Endodermal cell (in vitro differentiated cells): ENCODE measurements around the gene TRAPPC5. TPM values are rescaled to one million over a fixed set of nuclear protein-coding genes. Genes with fewer than 3 reads are reported as not detected.
A peak's percentile ranks its signal among the peaks of the same experiment; 100 is the strongest.

Experiments
- DNase-seq: peaks from one replicate; pipeline ENCODE4 v3.0.0-alpha.2; 2017
- H3K27ac ChIP-seq: 2 replicates; pipeline ENCODE4 v1.5.1; 2013; ENCODE audit warnings: mild to moderate bottlenecking, low read depth, low read length, moderate library complexity
- H3K27me3 ChIP-seq: 2 replicates; pipeline ENCODE4 v1.6.1; 2013; ENCODE audit warnings: mild to moderate bottlenecking, low read length, moderate library complexity; ENCODE audit not compliant: insufficient read depth, control insufficient read depth, poor library complexity, severe bottlenecking
- H3K36me3 ChIP-seq: 2 replicates; pipeline ENCODE4 v1.7.0; 2013; ENCODE audit warnings: mild to moderate bottlenecking, low read length, moderate library complexity; ENCODE audit not compliant: control insufficient read depth, insufficient read depth
- H3K4me1 ChIP-seq: one replicate; pipeline ENCODE4 v1.7.0; 2013; ENCODE audit warnings: low read length; ENCODE audit not compliant: control insufficient read depth, insufficient read depth
- H3K4me3 ChIP-seq: 2 replicates; pipeline ENCODE4 v1.5.1; 2013; ENCODE audit warnings: mild to moderate bottlenecking, low read length, moderate library complexity
- H3K9ac ChIP-seq: 2 replicates; pipeline ENCODE4 v1.6.1; 2013; ENCODE audit warnings: mild to moderate bottlenecking, low read length, moderate library complexity; ENCODE audit not compliant: poor library complexity, severe bottlenecking; ENCODE audit errors: extremely low read depth
- H3K9me3 ChIP-seq: 2 replicates; pipeline ENCODE4 v1.6.1; 2013; ENCODE audit warnings: mild to moderate bottlenecking, low read length, moderate library complexity; ENCODE audit not compliant: control insufficient read depth
- H3K27ac Mint-ChIP-seq: 2 replicates; pipeline ENCODE4 v1.8.0; 2020; ENCODE audit warnings: mixed read lengths
- H3K27me3 Mint-ChIP-seq: 2 replicates; pipeline ENCODE4 v1.8.0; 2021; ENCODE audit warnings: mild to moderate bottlenecking, mixed read lengths; ENCODE audit not compliant: insufficient read depth
- H3K36me3 Mint-ChIP-seq: 2 replicates; pipeline ENCODE4 v1.8.0; 2020; ENCODE audit warnings: low read depth, mixed read lengths
- H3K4me1 Mint-ChIP-seq: 2 replicates; pipeline ENCODE4 v1.8.0; 2020; ENCODE audit warnings: mixed read lengths
- H3K4me3 Mint-ChIP-seq: 2 replicates; pipeline ENCODE4 v1.8.0; 2020; ENCODE audit warnings: mild to moderate bottlenecking, moderate library complexity, mixed read lengths
- H3K9me3 Mint-ChIP-seq: 2 replicates; pipeline ENCODE4 v1.8.0; 2020; ENCODE audit warnings: mild to moderate bottlenecking, mixed read lengths
- CTCF ChIP-seq: fragments of 200-600 bp; sonication (generic); conservative IDR thresholded peaks from 2 replicates; pipeline ENCODE4 v1.5.0; 2021; ENCODE audit warnings: antibody characterized with exemption, mild to moderate bottlenecking
- WGBS, 2 experiments: methylation state at CpG; one replicate each; pipeline versions ENCODE4 v1.1.5 to v1.1.7; 2013; ENCODE audit warnings: missing lambda C conversion rate in 2 of 2, mixed read lengths in 1 of 2; ENCODE audit not compliant: insufficient coverage in 1 of 2, insufficient read length in 1 of 2; 5-methylcytosine and 5-hydroxymethylcytosine counted together
- total RNA-seq, 2 donors: library from RNA; stranded (reverse); fragmentation: NEBNext Ultra II Directional in 1 of 2; extraction: Animal tissue kit (Norgen Biotek cat#: 25700) in 1 of 2; gene quantifications; 2 replicates in 1 of 2; 3 replicates in 1 of 2; pipeline ENCODE4 v1.2.1, GENCODE V29; 2021

Gene TRAPPC5
- total RNA-seq, 2 donors from 2014 or later, result 64.6 to 93.1 TPM

- peak within 1 kb of the TSS; percentile 72 for H3K9ac ChIP-seq
- WGBS, 2 experiments, result 11 to 47% methylated on average over 11 to 61 of the region's 61 CpGs
Measured at GRCh38 chr19:7636691-7637373, 43.8 kb upstream of the TRAPPC5 start, which contains the start of gene STXBP2. Gene STXBP2 (plus strand): TSS chr19:7637110. CDS start chr19:7637150, 40 bp downstream.

GRCh38 chr19:7637374-7638256, 43.0 kb upstream of the TRAPPC5 start:
- Histone ChIP-seq H3K27me3 (peaks cover 23% of the 10 kb centered on the region), H3K4me3 (peak overlapping the region; percentile 86), H3K27ac (no peak overlapping the region), H3K36me3 (peaks cover 10% of the 10 kb centered on the region), H3K9ac (peak overlapping the region; percentile 72), H3K9me3 (no peaks in the 10 kb centered on the region), H3K4me1 (no peaks in the 10 kb centered on the region)
- peaks cover 14% of the 10 kb centered on the region for H3K36me3 Mint-ChIP-seq
- peaks cover 30% of the 10 kb centered on the region for H3K27me3 Mint-ChIP-seq
- peak overlapping the region; percentile 77 for H3K4me3 Mint-ChIP-seq
- no peaks in the 10 kb centered on the region for H3K9me3 Mint-ChIP-seq
- DNase-seq, result no peak
- H3K4me1 Mint-ChIP-seq, result no peaks in the 10 kb centered on the region
- peak overlapping the region; percentile 84 for H3K27ac Mint-ChIP-seq
- no peak for TF ChIP-seq CTCF
- 46 to 55% methylated on average over 14 to 30 of the region's 30 CpGs for WGBS, 2 experiments

More at GRCh38 chr19:7636691-7637373, 43.8 kb upstream of the TRAPPC5 start, which contains the start of gene STXBP2:
- peaks cover 30% of the 10 kb centered on the region for H3K27me3 Mint-ChIP-seq
- H3K36me3 ChIP-seq, result peaks cover 10% of the 10 kb centered on the region
- peak; percentile 96 for DNase-seq
- no peaks in the 10 kb centered on the region for H3K4me1 Mint-ChIP-seq
- no peak within 1 kb of the TSS for H3K27ac ChIP-seq
- H3K27ac Mint-ChIP-seq, result peak within 1 kb of the TSS; percentile 84
- peak; percentile 42 for TF ChIP-seq CTCF
- H3K4me3 Mint-ChIP-seq, result peak within 1 kb of the TSS; percentile 77
- H3K36me3 Mint-ChIP-seq, result peaks cover 16% of the 10 kb centered on the region
- H3K4me3 ChIP-seq, result peak within 1 kb of the TSS; percentile 86
- H3K9me3 ChIP-seq, result no peaks in the 10 kb centered on the region
- H3K9me3 Mint-ChIP-seq, result no peaks in the 10 kb centered on the region
- H3K27me3 ChIP-seq, result peaks cover 23% of the 10 kb centered on the region
- no peaks in the 10 kb centered on the region for H3K4me1 ChIP-seq

- peaks cover 28% of the 10 kb centered on the region for H3K27me3 Mint-ChIP-seq
- Histone ChIP-seq H3K36me3 (peaks cover 10% of the 10 kb centered on the region), H3K4me3 (no peak overlapping the region), H3K9me3 (no peaks in the 10 kb centered on the region), H3K9ac (no peak overlapping the region), H3K27ac (no peak overlapping the region), H3K4me1 (no peaks in the 10 kb centered on the region), H3K27me3 (peaks cover 23% of the 10 kb centered on the region)
- no peak overlapping the region for H3K27ac Mint-ChIP-seq
- DNase-seq, result no peak
- WGBS, 2 experiments, result 91 to 93% methylated on average over 12 of the region's 12 CpGs
- peak overlapping the region; percentile 77 for H3K4me3 Mint-ChIP-seq
- H3K9me3 Mint-ChIP-seq, result peaks cover 2% of the 10 kb centered on the region
- H3K4me1 Mint-ChIP-seq, result no peaks in the 10 kb centered on the region
- H3K36me3 Mint-ChIP-seq, result peaks cover 22% of the 10 kb centered on the region
- no peak for TF ChIP-seq CTCF
Measured at GRCh38 chr19:7638802-7639465, 41.7 kb upstream of the TRAPPC5 start.
